Stomach (tissue), 4 donors: ENCODE data around the gene NR2F2.

Experiments
- EP300 ChIP-seq: sonication (generic); formaldehyde crosslinking; IDR thresholded peaks from one replicate; pipeline ENCODE4 v1.6.1; 2017; ENCODE audit warnings: antibody characterized with exemption
- POLR2A ChIP-seq, 4 donors: fragments of 450-650 bp; IDR thresholded peaks; one replicate each; pipeline ENCODE4 v1.6.1; 2016; ENCODE audit warnings: antibody characterized with exemption in 4 of 4, control low read depth in 2 of 4, mild to moderate bottlenecking in 1 of 4, moderate library complexity in 1 of 4
- POLR2AphosphoS5 ChIP-seq, 3 donors: sonication (generic); formaldehyde crosslinking; IDR thresholded peaks; one replicate each; pipeline ENCODE4 v1.6.1; 2016; ENCODE audit warnings: antibody characterized with exemption in 3 of 3
- TF ChIP-seq, protein P1 (sequence below), 7 experiments: fragments of 450-650 bp in 4 of 7; fragments of 200-600 bp in 3 of 7; sonication (generic) in 3 of 7; IDR thresholded peaks; one replicate each; pipeline ENCODE4 v1.5.1; 2016 to 2019; ENCODE audit warnings: antibody characterized with exemption in 7 of 7, control low read depth in 2 of 7, mild to moderate bottlenecking in 1 of 7

DNA sequence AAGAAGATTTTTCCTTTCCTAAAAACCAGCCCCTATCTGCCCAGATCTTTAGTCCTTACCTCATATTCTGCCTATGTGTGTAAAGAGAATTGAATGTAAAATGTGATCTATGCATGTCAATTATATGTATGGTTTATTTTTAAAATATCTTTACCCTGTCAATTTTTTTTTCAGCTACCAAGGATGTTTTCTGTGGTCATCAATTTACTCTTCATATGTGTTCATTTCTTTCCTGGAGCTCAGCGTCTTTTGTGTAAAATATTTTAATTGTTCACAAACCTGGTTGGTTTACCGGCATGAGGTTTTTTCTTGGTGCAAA lies 1.7 kb upstream of the NR2F2 start:
- TF ChIP-seq, protein P1, sequence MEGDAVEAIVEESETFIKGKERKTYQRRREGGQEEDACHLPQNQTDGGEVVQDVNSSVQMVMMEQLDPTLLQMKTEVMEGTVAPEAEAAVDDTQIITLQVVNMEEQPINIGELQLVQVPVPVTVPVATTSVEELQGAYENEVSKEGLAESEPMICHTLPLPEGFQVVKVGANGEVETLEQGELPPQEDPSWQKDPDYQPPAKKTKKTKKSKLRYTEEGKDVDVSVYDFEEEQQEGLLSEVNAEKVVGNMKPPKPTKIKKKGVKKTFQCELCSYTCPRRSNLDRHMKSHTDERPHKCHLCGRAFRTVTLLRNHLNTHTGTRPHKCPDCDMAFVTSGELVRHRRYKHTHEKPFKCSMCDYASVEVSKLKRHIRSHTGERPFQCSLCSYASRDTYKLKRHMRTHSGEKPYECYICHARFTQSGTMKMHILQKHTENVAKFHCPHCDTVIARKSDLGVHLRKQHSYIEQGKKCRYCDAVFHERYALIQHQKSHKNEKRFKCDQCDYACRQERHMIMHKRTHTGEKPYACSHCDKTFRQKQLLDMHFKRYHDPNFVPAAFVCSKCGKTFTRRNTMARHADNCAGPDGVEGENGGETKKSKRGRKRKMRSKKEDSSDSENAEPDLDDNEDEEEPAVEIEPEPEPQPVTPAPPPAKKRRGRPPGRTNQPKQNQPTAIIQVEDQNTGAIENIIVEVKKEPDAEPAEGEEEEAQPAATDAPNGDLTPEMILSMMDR (IDR thresholded peaks at IDR 0.05) = no peak
- TF ChIP-seq POLR2A (IDR thresholded peaks at IDR 0.05) (no peak), POLR2AphosphoS5 (IDR thresholded peaks at IDR 0.05) (no peak), EP300 (no peak)
